Stimulated activated CD8-positive, alpha-beta memory T cell treated with anti-CD3 and anti-CD28 coated beads, Interleukin-4, amount 100 ng/mL, for 48 hours (primary cell): ENCODE measurements around the gene CLDN34.

Experiments used
- DNase-seq: peaks from one replicate; pipeline ENCODE4 v3.0.0-alpha.2; 2020

The CLDN34 gene

GRCh38 chrX:10017872-10018271, 50.7 kb downstream of the CLDN34 start:
- DNase-seq: no peak
